Measurements from ENCODE around the gene ORC6. TPM values are rescaled to one million over a fixed set of nuclear protein-coding genes. Genes with fewer than 3 reads are reported as not detected.

Gene ORC6
- 30.1 TPM for polyA plus RNA-seq (2012; ENCODE audit: insufficient read length, low read depth)

DNA sequence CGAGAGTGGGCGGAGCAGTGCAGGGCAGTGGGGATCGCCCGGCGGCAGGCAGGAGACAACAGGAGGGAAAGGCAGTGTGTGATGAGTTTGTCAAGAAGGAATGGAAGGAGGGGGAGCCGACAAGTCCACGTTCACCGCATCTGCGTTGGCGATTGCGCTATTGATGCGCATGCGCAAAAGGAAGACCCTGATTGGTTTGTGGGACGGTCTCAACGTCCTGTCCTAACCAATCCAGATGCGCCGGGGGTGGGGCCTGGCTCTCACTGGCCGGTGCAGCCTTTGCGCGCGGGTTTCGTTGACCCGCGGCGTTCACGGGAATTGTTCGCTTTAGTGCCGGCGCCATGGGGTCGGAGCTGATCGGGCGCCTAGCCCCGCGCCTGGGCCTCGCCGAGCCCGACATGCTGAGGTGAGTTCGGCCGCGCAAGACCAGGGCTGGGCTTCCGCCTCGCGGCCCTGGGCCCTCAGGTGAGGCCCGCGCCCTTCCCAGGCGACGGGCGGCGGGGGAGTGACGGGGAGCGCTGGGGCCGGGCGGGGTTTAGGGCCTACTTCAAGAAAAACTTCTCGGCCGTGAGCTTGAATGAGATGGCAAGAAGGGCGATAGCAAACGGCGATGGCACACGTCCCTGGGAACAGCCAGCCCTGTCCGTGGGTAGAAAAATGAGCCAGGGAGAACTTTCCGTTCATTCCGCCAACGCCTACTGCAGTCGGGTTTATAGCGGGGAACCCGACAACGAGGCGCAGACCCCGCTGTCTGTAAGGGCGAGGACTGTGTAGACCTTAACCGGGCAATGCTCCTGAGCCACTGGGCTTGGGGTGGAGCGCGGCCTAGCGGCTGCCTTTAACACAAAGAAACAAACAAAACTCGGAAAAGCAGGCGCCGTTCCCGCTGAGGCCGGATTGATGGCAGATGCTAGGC is at the start of gene ORC6:
Gene ORC6 (plus strand): TSS at position 295 of the 916 bp plus-strand sequence. CDS start 47 bp downstream, at position 342.
- TF ChIP-seq SIN3A (IDR thresholded peaks at IDR 0.05; ENCODE audit: borderline replicate concordance, insufficient read depth, low read length) (peak; percentile 72; the same call in 1 of the 2 replicates), POLR2AphosphoS5 (IDR thresholded peaks at IDR 0.05; ENCODE audit: low read depth, low read length) (peak; percentile 64; the same call in 1 of the 2 replicates), TAF1 (IDR thresholded peaks at IDR 0.05; ENCODE audit: borderline replicate concordance, insufficient read depth, low read length) (peak; percentile 82; the same call in 1 of the 2 replicates), FOXP2 (optimal IDR thresholded peaks at IDR 0.05; ENCODE audit: borderline replicate concordance, extremely low read depth, extremely low read length, insufficient read depth) (no peak), REST (IDR thresholded peaks at IDR 0.05; ENCODE audit: insufficient read depth in 1 of 2, low read depth in 2 of 2, low read length in 2 of 2) (no peak)

- no peak for TF ChIP-seq TAF1 (IDR thresholded peaks at IDR 0.05; ENCODE audit: borderline replicate concordance, insufficient read depth, low read length)
- no peak for TF ChIP-seq FOXP2 (optimal IDR thresholded peaks at IDR 0.05; ENCODE audit: borderline replicate concordance, extremely low read depth, extremely low read length, insufficient read depth)
- TF ChIP-seq POLR2AphosphoS5 (IDR thresholded peaks at IDR 0.05; ENCODE audit: low read depth, low read length), result no peak
Observed at GRCh38 chr16:46648656-46649055, 40.8 kb upstream of the ORC6 start.

DNA sequence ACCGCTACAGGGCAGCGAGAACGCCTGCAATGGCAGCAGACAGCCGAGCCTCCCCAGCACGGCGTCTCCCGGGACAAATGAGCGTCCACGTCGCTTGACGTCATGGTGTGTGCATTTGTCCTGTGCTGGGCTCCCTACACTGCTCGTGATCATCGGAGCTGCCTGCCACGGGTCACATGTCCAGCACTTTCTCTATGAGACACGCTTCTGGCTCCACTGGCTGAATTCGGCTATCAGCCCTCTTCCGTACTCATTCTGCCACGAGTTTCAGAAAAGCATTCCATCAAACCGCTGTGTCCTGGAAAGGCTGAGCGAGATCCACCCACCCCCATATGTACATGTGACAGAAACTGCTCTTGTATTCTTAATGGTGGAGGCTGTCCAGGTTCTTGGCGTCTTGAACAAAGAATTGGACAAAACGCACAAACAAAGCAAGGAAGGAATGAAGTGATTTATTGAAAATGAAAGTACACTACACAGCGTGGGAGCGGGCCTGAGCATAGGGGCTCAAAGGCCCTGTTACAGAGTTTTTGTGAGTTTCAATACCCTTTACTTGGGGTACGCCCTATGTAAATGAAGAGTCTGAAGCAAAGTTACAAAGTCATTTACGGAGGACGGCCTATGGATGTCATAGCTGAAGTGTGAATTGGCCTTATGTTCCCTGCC is 39.7 kb upstream of the ORC6 start:
- TF ChIP-seq POLR2AphosphoS5 (IDR thresholded peaks at IDR 0.05; ENCODE audit: low read depth, low read length), result no peak
- no peak for TF ChIP-seq REST (IDR thresholded peaks at IDR 0.05; ENCODE audit: insufficient read depth in 1 of 2, low read depth in 2 of 2, low read length in 2 of 2)
- no peak for TF ChIP-seq FOXP2 (optimal IDR thresholded peaks at IDR 0.05; ENCODE audit: borderline replicate concordance, extremely low read depth, extremely low read length, insufficient read depth)
- no peak for TF ChIP-seq SIN3A (IDR thresholded peaks at IDR 0.05; ENCODE audit: borderline replicate concordance, insufficient read depth, low read length)
- no peak for TF ChIP-seq TAF1 (IDR thresholded peaks at IDR 0.05; ENCODE audit: borderline replicate concordance, insufficient read depth, low read length)

GRCh38 chr16:46650254-46650623 is 39.2 kb upstream of the ORC6 start:
- TF ChIP-seq FOXP2 (optimal IDR thresholded peaks at IDR 0.05; ENCODE audit: borderline replicate concordance, extremely low read depth, extremely low read length, insufficient read depth) (no peak), POLR2AphosphoS5 (IDR thresholded peaks at IDR 0.05; ENCODE audit: low read depth, low read length) (no peak), TAF1 (IDR thresholded peaks at IDR 0.05; ENCODE audit: borderline replicate concordance, insufficient read depth, low read length) (no peak), SIN3A (IDR thresholded peaks at IDR 0.05; ENCODE audit: borderline replicate concordance, insufficient read depth, low read length) (no peak), REST (IDR thresholded peaks at IDR 0.05; ENCODE audit: insufficient read depth in 1 of 2, low read depth in 2 of 2, low read length in 2 of 2) (no peak)

DNA sequence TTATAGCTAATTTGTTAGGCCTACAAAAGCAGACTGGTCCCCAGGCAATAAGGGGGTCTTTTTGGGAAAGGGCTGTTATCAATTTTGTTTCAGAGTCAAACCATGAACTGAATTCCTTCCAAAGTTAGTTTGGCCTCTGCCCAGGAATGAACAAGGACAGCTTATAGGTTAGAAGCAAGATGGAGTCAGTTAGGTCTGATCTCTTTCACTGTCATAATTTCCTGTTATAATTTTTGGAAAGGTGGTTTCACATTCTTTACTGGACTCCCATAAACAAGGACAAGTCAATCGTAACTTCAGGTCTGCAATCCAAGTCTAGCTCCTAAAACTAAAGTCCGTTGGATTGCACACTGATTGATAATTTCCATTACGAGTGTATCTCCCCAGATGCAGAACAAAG is 38.2 kb upstream of the ORC6 start:
- no peak for TF ChIP-seq POLR2AphosphoS5 (IDR thresholded peaks at IDR 0.05; ENCODE audit: low read depth, low read length)
- no peak for TF ChIP-seq SIN3A (IDR thresholded peaks at IDR 0.05; ENCODE audit: borderline replicate concordance, insufficient read depth, low read length)
- no peak for TF ChIP-seq REST (IDR thresholded peaks at IDR 0.05; ENCODE audit: insufficient read depth in 1 of 2, low read depth in 2 of 2, low read length in 2 of 2)
- TF ChIP-seq TAF1 (IDR thresholded peaks at IDR 0.05; ENCODE audit: borderline replicate concordance, insufficient read depth, low read length), result no peak
- no peak for TF ChIP-seq FOXP2 (optimal IDR thresholded peaks at IDR 0.05; ENCODE audit: borderline replicate concordance, extremely low read depth, extremely low read length, insufficient read depth)
